Lower leg skin (tissue), 3 donors: ENCODE results near the gene ZNF787.

Experiments
- CTCF ChIP-seq, 3 donors: fragments of 450-650 bp; IDR thresholded peaks; one replicate each; pipeline ENCODE4 v1.5.1; 2016; ENCODE audit warnings: antibody characterized with exemption in 3 of 3, mild to moderate bottlenecking in 3 of 3, moderate library complexity in 2 of 3
- POLR2A ChIP-seq, 2 donors: fragments of 450-650 bp; IDR thresholded peaks; one replicate each; pipeline ENCODE4 v1.6.1; 2016 to 2017; ENCODE audit warnings: antibody characterized with exemption in 2 of 2, mild to moderate bottlenecking in 1 of 2, moderate library complexity in 1 of 2

GRCh38 chr19:56149656-56150038 is 28.6 kb upstream of the ZNF787 start:
- TF ChIP-seq POLR2A (IDR thresholded peaks at IDR 0.05), result no peak
- no peak for TF ChIP-seq CTCF (IDR thresholded peaks at IDR 0.05)
